ENCODE measurements around the gene LAMA4. TPM values are rescaled to one million over a fixed set of nuclear protein-coding genes. Genes with fewer than 3 reads are reported as not detected.

LAMA4 gene
- total and polyA plus RNA-seq, 2 of the 13 experiments (the other 11 are each of a cell fraction or from before 2014, with no cell fraction given), result not detected

DNA sequence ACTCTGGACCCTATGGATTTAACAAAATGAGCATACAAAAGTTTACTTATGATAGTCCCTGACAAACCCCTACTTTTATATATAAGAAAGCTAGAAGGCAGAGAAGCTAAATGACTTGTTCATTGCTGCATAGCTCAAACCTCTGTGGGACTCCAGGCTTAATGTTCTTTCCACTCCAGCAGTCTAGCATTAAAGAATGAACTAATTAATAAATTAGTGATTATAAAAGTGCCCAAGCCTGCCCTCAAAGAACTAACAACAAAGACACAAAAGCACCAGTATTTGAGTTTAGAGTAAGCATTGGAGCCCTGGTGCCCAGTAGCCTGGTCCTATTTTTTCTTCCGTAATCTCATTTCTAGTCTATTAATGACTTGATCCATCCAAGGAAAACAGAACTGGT is 59.9 kb downstream of the LAMA4 start:
- FAIRE-seq, result no peak
- TF ChIP-seq ZNF546 (CRISPR knock-in tag; conservative IDR thresholded peaks at IDR 0.05), result no peak
- no peak for TF ChIP-seq ZNF431 (CRISPR knock-in tag; IDR thresholded peaks at IDR 0.05; ENCODE audit: borderline replicate concordance, low read depth)
- TF ChIP-seq ZNF24 (IDR thresholded peaks at IDR 0.05), result no peak
- TF ChIP-seq, protein P1, sequence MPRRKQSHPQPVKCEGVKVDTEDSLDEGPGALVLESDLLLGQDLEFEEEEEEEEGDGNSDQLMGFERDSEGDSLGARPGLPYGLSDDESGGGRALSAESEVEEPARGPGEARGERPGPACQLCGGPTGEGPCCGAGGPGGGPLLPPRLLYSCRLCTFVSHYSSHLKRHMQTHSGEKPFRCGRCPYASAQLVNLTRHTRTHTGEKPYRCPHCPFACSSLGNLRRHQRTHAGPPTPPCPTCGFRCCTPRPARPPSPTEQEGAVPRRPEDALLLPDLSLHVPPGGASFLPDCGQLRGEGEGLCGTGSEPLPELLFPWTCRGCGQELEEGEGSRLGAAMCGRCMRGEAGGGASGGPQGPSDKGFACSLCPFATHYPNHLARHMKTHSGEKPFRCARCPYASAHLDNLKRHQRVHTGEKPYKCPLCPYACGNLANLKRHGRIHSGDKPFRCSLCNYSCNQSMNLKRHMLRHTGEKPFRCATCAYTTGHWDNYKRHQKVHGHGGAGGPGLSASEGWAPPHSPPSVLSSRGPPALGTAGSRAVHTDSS (CRISPR knock-in tag; conservative IDR thresholded peaks at IDR 0.05), result no peak
- no peak for TF ChIP-seq RFX1 (IDR thresholded peaks at IDR 0.05)
- no peak for TF ChIP-seq TBX3 (IDR thresholded peaks at IDR 0.05; ENCODE audit: borderline replicate concordance)
- TF ChIP-seq ZBTB1 (CRISPR knock-in tag; IDR thresholded peaks at IDR 0.05; ENCODE audit: borderline replicate concordance), result no peak
- TF ChIP-seq AHR (CRISPR knock-in tag; IDR thresholded peaks at IDR 0.05), result no peak
- no peak for TF ChIP-seq HNRNPUL1 (IDR thresholded peaks at IDR 0.05; ENCODE audit: low read depth, low read length)
- no peak for TF ChIP-seq ZNF558 (CRISPR knock-in tag; IDR thresholded peaks at IDR 0.05; ENCODE audit: borderline replicate concordance)
- TF ChIP-seq, protein P2, sequence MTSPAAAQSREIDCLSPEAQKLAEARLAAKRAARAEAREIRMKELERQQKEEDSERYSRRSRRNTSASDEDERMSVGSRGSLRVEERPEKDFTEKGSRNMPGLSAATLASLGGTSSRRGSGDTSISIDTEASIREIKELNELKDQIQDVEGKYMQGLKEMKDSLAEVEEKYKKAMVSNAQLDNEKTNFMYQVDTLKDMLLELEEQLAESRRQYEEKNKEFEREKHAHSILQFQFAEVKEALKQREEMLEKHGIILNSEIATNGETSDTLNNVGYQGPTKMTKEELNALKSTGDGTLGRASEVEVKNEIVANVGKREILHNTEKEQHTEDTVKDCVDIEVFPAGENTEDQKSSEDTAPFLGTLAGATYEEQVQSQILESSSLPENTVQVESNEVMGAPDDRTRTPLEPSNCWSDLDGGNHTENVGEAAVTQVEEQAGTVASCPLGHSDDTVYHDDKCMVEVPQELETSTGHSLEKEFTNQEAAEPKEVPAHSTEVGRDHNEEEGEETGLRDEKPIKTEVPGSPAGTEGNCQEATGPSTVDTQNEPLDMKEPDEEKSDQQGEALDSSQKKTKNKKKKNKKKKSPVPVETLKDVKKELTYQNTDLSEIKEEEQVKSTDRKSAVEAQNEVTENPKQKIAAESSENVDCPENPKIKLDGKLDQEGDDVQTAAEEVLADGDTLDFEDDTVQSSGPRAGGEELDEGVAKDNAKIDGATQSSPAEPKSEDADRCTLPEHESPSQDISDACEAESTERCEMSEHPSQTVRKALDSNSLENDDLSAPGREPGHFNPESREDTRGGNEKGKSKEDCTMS (CRISPR knock-in tag; conservative IDR thresholded peaks at IDR 0.05), result no peak
- no peak for TF ChIP-seq PCBP2 (optimal IDR thresholded peaks at IDR 0.05; ENCODE audit: low read depth, low read length, poor library complexity, severe bottlenecking)
- intact Hi-C loops (cut with micrococcal nuclease; ENCODE audit: unreplicated experiment), result no loop called here

More for the DNA sequence above, 59.9 kb downstream of the LAMA4 start:
- H3K4me1 ChIP-seq (ENCODE audit: insufficient read depth, low read length), result peaks cover 11% of the 10 kb centered on the region; the same call in 1 of the 2 replicates
- WGBS (ENCODE audit: low lambda C conversion rate), result 93% methylated on average over 1 of the region's 1 CpG
- ChIA-PET CTCF (ENCODE audit: low intra/inter-chr PET ratio, low total read pairs) (no interaction called here), POLR2A (no interaction called here)
- H3K4me3 ChIP-seq (replicated peaks in 1 of 3; ENCODE audit: insufficient read depth in 1 of 3, low read depth in 2 of 3, low read length in 3 of 3), result no peak overlapping the region
- no peak overlapping the region for H2AFZ ChIP-seq (ENCODE audit: low read length)
- ATAC-seq, result no peak
- H3K27ac ChIP-seq (ENCODE audit: extremely low read length, insufficient read depth, low read length), result no peak overlapping the region
- no peaks in the 10 kb centered on the region for H3K79me2 ChIP-seq (ENCODE audit: insufficient read depth, low read length)
- H3K27me3 ChIP-seq (ENCODE audit: control insufficient read depth in 1 of 2, insufficient read depth in 2 of 2, low read length in 2 of 2), result no peaks in the 10 kb centered on the region; a peak in 1 of 5 replicates
- no peak for DNase-seq (ENCODE audit: low spot score)
- H3K4me2 ChIP-seq (ENCODE audit: low read depth, low read length), result no peak overlapping the region
- H4K20me1 ChIP-seq (ENCODE audit: insufficient read depth, low read length), result no peaks in the 10 kb centered on the region
- no peak overlapping the region for H3K9ac ChIP-seq (ENCODE audit: insufficient read depth, low read depth, low read length)
- H3K36me3 ChIP-seq (replicated peaks in 1 of 2; ENCODE audit: control insufficient read depth in 1 of 2, insufficient read depth in 2 of 2, low read length in 2 of 2), result no peaks in the 10 kb centered on the region
- no TSS peak for BruUV-seq (replicated peaks)
- no peaks in the 10 kb centered on the region for H3K9me3 ChIP-seq (ENCODE audit: low read length)
- in situ Hi-C loops (cut with HindIII; ENCODE audit: extremely low pct_ligation_motif_present, low pct_unique_long_range_greater_than_20kb), result no loop called here
